GM19463 (cell line): ENCODE measurements around the gene PREB.
"Not testable (repeated sequence)": the region's sequence is repeated elsewhere in the genome, so short reads cannot be mapped to it uniquely, and the experiment has no call there.

Experiments
- ATAC-seq: cut with Tn5 transposase; IDR thresholded peaks from one replicate; pipeline ENCODE4 v1.9.1; 2021; ENCODE audit warnings: mild to moderate bottlenecking, moderate library complexity; ENCODE audit not compliant: unreplicated experiment

Gene PREB

DNA sequence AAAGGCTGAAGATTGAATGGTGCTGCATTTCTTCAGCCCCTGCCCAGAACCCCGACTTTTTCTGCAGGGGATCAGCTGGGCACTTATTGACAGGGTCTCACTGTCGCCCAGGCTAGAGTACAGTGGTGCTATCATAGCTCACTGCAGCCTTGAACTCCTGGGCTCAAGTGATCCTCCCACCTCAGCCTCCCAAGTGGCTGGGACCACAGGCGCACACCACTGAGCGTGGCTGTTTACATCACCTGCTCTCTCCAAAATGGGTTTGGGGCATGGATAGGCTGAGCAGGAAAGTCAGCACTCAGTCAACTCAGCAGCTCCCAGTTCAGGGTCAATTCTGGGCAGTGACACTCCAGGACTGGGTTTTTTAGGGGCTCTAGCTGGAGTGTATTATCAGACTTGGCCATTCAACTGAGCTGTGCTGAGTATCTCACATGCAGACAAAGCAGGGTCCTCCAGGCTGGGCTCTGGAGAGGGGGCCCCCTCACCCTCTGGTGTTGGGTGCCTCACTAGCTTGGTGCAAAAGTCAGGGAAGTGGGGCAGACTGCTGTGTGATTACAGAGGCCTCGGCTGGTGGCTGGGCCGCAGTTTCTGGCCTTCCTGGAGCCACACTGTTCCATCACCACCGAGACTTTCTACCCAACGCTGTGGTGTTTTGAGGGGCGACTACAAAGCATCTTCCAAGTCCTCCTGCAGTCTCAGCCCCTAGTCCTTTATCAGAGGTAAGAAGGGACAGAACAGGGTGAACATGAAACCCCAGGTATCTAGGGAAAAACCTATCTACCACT, 6.4 kb downstream of the PREB start:
- no peak for ATAC-seq

DNA sequence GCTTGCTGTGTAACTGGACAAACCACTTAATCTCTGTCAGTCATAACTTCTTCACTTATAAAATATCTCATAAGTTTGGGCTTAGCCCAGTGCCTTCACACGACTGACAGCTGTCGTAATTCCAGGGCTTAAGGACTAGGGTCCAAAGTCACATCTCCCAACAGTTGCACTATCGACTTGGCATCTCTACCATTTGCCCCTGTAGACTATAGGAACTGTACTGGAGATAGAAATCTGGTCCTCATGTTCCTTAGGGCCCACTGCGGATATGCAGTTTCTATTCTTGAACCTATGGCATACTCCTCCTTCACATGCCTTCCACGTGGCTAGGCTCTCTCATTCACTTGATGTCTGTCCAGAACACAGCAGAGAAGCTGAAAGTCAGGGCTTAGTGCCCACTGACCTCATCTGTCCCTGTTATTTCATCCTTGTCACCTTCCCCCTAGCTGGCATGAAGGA, 8.2 kb downstream of the PREB start:
- no peak for ATAC-seq

DNA sequence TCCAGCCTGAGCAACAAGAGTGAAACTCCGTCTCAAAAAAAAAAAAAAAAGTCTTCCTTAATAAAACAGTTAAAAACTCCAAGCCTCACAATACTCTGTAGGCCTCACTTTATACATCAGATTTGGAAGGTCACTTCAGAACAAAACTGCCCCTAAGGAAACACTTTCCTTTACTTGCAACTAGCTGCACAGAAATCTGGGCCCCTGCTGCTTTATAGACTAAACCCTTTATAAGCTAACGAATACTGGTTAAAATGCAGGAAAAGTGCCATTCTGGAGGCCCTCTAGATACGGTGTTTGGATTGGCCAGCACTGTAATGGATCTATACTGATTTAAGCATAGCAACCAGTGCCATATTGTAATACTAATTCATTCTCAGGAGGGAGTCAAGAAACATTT, 9.3 kb downstream of the PREB start:
- ATAC-seq, result no peak

DNA sequence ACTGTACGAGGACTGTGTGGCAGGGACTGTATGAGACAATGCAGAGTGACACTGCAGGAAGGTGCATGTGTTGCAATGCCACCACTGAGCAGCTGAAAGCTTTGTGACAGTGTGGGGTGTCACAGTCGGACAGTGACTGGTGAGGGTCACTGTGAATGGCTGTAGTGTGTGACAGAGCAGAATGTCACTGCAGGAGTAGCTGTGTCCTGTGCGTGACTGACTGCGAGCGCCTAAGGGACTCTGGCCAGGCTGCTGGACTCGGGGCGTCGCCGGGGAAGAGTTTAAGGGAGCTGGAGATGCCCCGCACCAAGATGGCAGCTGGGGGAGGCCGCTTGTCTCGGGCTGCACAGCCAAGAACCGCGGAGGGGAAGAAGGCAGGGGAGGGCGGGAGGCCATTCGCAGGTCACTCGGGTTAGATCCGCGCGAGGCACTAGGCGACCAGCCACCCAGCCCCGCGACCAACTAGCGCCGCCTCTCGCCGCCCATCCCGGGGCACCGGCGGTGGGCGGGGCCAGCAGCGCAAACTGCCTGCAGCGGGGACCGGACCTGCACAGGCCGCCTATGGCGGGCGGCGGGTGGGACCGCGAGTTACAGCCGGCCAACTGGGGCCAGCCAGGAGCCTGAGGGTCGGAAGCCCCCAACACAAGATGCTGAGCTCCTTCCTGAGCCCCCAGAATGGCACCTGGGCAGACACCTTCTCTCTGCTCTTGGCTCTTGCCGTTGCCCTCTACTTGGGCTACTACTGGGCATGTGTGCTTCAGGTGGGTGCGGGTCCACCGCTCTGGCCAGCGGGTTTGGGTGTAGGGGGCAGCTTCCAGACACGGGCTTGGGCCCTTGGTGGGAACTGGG, 10.9 kb downstream of the PREB start, which contains the start of gene ABHD1:
Gene ABHD1 (plus strand): TSS at position 514 of the 849 bp plus-strand sequence. CDS start 134 bp downstream, at position 648.
- peak; percentile 56 for ATAC-seq

DNA sequence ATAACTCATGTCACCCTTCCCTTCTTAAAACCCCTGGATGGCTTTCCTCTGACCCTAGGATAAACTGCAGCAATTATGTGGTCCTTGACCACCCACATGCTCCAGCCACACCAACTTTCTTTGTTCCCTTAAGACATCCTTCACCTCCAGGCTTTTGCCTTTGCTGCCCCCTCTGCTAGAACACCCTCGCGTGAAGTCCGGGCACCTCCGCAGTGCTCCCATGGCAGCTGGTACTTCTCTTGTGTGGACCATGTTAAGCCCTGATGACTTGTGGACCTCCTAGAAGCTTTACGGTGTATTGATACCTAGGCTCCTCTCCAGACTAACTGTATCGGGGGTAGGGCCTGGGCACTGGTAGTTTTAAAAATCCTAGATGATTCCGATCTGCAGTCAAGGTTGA, 11.6 kb downstream of the PREB start:
- ATAC-seq, result no peak

DNA sequence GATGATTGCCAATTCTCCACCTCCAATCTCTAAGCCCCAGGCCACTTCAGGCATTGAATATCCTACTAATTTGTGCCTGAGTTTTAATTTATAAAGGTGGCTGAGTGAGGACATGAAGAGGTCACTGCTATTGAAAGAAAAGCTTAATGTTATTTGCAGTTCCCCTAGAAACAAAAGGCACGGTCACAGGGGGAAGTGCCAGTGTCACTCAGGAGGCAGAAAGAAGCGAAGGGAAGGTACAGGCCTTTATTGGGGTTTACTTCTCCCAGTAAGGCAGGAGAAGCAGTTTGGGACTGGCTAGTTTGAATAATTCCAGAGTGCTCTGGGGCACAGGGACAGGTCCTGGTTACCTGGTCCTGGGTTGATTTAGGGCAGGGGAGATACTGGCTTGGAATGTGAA, 12.5 kb downstream of the PREB start:
- ATAC-seq, result no peak

DNA sequence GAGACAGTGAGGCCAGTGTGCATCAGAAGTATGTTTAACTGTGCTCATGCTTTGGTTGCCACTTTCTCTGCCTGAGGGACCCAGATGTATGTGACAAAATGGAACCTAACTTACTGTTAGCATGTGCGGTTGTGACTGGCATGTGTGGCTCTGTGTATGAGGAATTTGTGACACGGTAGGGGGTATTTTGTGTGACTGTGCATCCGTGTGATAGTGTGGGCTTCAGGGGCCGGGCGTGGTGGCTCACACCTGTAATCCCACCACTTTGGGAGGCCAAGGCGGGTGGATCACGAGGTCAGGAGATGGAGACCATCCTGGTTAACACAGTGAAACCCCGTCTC, 15.1 kb downstream of the PREB start:
- not testable (repeated sequence) for ATAC-seq

DNA sequence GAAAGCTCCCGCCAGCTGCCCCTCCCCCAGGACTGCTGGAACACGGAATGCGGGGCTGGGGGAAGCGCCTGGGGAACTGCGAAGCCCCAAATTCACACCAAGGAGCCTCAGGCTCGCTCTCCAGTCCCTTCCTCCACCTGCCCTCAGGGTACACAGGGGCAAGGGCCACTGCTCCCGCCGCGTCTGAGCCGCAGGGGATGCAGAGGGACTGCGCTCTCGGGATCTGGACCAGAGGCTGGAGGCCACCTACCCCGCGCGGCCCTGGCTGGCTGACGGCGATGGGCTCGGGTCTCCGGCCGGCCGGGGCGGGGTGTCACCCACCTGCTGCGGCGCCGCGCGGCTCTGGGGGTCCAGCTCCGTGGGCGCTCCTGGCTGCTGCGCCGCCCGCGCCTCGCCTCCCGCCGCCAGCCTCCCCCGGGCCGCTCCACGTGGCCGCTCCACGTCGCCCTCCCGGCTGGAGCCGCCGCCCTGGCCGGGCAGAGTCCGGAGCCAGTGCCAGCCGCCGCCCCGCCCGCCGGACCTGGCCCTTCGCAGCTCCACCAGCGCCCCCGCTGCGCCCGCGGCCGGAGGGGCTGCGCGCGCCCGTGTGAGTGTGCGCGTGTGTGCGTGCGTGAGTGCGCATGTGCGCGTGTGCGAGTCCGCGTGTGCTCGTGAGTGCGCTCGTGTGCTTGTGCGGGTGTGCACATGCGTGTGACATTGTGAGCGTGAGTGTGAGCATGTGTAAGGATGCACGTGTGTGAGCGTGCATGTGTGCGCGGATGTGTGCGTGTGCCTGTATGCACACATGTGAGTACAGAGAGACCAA, 15.7 kb downstream of the PREB start, which contains the start of gene CGREF1:
Gene CGREF1 (minus strand): TSS at position 604 of the 805 bp plus-strand sequence. CDS start 14,762 bp downstream, outside the sequence.
- ATAC-seq, result no peak

DNA sequence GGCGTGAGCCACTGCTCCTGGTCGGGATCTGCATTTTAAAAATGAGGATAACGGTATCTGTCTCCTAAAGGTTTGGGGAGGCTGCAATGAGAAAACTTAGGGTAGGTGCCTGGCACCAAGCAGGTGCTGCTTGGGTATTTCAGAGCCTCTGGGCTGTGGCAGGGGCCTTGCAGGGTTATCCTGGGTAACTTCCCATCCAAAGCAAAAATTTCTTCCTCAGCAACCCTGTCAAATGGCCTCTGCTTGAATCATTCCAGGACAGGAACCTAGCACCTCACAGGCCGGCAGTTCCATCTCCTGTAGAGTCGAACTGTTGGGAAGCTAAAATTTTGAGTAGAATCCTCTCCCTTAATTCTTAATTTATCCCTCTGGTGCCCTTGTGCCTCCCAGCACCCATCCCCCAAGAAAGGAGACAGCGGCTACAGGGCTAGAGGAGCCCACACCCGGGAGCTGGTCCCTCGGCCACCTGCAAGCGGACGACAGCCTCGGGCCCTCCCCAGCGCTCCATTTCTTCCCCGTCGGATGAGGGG, 16.4 kb downstream of the PREB start:
- ATAC-seq, result no peak

DNA sequence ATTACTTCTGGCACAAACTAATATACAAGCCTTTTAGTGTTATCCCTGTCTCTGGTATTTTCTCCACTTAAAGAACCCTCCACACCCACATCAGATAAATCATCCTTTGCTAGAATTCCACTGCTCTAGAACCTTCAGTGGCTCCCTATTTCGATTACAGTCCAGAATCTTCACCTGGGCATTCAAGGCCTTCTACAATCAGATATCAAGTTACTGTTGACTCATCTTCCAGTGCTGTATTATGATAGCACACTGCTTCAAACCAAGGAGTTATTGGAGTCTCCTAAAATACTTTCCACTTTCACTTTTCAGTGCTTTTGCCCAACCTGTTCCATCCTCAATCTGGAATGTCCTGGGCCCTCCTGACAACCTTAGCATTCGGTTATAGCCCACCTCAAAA, 18.9 kb downstream of the PREB start:
- no peak for ATAC-seq

DNA sequence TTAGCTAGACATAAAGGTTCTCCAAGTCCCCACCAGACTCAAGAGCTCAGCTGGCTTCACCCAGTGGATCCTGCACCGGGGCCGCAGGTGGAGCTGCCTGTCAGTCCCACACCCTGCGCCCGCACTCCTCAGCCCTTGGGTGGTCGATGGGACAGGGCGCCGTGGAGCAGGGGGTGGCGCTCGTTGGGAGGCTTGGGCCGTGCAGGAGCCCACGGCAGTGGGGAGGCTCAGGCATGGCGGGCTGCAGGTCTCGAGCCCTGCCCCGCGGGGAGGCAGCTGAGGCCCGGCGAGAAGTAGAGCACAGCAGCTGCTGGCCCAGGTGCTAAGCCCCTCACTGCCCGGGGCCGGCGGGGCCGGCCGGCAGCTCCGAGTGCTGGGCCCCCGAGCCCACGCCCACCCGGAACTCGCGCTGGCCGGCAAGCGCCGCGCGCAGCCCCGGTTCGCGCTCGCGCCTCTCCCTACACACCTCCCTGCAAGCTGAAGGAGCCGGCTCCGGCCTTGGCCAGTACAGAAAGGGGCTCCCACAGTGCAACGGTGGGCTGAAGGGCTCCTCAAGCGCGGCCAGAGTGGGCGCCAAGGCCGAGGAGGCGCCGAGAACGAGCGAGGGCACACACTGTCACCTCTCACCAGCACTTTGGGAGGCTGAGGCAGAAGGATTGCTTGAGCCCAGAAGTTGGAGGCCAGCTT, 22.9 kb downstream of the PREB start:
- not testable (repeated sequence) for ATAC-seq

DNA sequence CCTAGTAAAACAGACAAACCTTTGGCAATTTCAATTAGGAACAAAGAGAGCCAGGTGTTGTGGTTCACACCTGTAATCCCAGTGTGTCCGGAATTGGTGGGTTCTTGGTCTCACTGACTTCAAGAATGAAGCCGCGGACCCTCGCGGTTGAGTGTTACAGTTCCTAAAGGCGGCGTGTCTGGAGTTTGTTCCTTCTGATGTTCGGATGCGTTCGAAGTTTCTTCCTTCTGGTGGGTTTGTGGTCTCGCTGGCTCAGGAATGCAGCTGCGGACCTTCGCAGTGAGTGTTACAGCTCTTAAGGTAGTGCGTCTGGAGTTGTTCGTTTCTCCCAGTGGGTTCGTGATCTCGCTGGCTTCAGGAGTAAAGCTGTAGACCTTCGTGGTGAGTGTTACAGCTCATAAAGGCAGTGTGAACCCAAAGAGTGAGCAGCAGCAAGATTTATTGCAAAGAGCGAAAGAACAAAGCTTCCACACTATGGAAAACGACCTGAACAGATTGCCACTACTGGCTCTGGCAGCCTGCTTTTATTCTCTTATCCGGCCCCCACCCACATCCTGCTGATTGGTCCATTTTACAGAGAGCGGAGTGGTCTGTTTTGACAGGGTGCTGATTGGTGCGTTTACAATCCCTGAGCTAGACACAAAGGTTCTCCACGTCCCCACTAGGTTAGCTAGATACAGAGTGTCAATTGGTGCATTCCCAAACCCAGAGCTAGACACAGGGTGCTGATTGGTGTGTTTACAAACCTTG, 23.7 kb downstream of the PREB start:
- ATAC-seq, result not testable (repeated sequence)

DNA sequence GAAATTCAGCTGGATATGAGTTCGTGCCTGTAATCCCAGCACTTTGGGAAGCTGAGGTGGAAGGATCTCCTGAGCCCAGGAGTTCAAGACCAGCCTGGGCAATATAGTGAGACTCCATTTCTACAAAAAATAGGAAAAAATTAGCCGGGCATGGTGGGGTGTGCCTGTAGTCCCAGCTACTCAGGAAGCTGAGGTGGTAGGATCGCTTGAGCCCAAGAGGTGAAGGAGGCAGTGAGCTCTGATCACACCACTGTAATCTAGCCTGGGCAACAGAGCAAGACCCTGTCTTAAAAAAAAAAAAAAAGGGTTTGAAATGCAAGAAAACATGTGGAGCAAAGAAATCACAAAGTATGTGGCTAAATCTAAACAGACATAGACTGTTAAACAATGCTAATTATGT, 25.4 kb downstream of the PREB start:
- ATAC-seq, result no peak

DNA sequence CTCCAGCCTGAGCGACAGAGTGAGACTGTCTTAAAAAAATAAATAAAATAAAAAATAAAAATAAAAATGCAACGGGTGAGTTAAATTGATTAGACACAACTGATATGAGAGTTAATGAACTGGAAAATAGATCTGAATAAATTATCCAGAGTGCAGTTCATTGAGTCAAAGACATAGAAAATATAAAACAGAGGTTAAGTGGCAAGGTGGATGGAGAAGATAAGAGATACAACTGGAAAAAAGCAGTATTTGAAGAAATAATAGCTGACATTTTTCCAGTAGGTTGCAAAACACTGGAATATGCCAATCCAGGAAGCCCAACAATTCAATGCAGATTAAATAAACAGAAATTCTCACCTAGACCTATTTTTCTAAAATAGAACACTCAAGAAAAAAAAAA, 26.2 kb downstream of the PREB start:
- no peak for ATAC-seq

DNA sequence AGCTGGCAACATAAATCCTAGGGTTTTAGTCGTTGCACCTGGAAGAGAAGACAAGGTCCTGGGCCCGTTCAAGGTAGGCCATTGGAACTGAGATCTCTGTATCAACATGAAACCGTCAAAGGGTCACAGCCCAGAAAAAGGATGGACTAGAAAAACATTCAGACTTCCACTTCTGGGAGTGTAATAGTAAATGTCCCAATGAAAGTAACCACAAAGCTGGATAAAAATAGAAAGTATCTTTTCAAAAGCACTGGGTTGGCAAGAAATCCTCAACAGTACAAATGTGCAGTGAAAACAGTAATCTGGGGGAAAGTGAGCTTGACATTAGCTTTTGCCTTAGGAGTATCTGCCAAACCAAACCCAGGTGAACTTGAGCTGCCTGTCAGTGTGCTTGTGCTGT, 28.5 kb downstream of the PREB start:
- no peak for ATAC-seq

DNA sequence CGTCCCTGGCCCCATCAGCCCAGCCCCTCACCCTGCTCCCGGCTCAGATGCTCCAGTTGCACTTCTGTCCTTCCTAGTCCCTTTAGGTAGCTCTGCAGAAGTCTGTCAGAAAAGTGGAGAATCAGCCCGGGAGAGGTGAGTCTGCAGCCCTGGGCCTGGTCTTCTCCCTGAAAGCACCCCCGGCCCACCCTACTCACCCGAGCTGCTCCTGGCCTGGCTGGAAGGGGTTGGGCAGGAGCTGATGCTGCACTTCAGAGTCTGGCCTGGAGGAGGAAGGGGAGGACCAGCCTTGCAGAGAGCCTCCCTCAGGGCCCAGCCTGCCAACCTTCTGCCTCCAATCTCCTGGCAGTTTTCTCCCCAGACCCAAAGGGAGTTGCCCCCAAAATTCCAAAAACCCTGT, 32.1 kb downstream of the PREB start:
- no peak for ATAC-seq

DNA sequence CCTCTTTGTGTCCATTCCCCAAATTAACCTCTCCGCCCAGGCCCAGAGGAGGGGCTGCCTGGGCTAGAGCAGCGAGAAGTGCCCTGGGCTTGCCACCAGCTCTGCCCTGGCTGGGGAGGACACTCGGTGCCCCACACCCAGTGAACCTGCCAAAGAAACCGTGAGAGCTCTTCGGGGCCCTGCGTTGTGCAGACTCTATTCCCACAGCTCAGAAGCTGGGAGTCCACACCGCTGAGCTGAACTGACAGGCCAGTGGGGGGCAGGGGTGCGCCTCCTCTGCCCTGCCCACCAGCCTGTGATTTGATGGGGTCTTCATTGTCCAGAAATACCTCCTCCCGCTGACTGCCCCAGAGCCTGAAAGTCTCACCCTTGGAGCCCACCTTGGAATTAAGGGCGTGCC, 34.4 kb downstream of the PREB start:
- ATAC-seq, result no peak

DNA sequence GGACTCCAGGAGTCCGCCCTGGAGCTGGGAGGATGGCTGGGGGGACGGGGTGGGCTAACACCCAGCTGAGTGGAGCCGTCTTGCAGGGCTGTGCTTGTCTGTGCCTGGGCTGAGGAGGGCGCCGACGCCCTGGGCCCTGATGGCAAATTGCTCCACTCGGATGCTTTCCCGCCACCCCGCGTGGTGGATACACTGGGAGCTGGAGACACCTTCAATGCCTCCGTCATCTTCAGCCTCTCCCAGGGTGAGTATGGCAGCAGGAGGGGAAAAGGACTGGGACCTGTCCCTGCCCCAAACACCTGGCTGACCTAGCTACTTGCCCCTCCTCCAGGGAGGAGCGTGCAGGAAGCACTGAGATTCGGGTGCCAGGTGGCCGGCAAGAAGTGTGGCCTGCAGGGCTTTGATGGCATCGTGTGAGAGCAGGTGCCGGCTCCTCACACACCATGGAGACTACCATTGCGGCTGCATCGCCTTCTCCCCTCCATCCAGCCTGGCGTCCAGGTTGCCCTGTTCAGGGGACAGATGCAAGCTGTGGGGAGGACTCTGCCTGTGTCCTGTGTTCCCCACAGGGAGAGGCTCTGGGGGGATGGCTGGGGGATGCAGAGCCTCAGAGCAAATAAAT, 35.0 kb downstream of the PREB start:
- ATAC-seq, result no peak

DNA sequence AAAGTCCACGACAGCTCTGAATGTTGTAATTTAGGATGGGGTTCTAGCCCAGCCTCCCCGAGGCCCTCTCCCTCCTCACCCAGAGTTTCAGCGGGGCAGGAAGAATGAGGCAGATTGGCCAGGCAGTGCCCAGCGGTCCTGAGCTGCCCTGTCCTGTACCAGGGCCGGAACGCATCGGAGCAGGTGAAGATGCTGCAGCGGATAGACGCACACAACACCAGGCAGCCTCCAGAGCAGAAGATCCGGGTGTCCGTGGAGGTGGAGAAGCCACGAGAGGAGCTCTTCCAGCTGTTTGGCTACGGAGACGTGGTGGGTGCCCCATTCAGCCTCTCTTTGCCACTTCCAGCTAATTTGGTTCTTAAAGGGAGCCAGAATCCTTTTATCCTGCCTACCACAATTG, 37.1 kb downstream of the PREB start:
- ATAC-seq, result no peak
